ENCODE results near the gene NR6A1. TPM values are rescaled to one million over a fixed set of nuclear protein-coding genes. Genes with fewer than 3 reads are reported as not detected.

NR6A1 gene
- total and polyA plus RNA-seq, 12 donors = 0.29 to 2.0 (median 1.2) TPM

- peaks cover 0 to 25% (median 7%) of the 10 kb centered on the region in 9 donors for H3K4me1 ChIP-seq
- H3K4me3 ChIP-seq = no peak overlapping the region
- H3K27me3 ChIP-seq = no peaks in the 10 kb centered on the region
- DNase-seq (no peak), ATAC-seq (no peak)
- no peak for TF ChIP-seq CTCF (IDR thresholded peaks at IDR 0.05)
- intact Hi-C loops (cut with DNase I) = no loop called here
- H3K9me3 ChIP-seq = no peaks in the 10 kb centered on the region
- no peaks in the 10 kb centered on the region for H3K36me3 ChIP-seq
- no peak overlapping the region for H3K27ac ChIP-seq
- WGBS, 2 donors = 41 to 51% methylated on average over 3 of the region's 3 CpGs
Observed at GRCh38 chr9:124724415-124725067, 46.6 kb downstream of the NR6A1 start.

- ATAC-seq = no peak
- TF ChIP-seq CTCF (IDR thresholded peaks at IDR 0.05) = no peak
- intact Hi-C loops (cut with DNase I) = no loop called here
Observed at GRCh38 chr9:124723352-124723751, 47.8 kb downstream of the NR6A1 start.

GRCh38 chr9:124721109-124721906, 49.8 kb downstream of the NR6A1 start:
- Histone ChIP-seq H3K27ac (no peak overlapping the region), H3K36me3 (no peaks in the 10 kb centered on the region), H3K4me3 (no peak overlapping the region), H3K9me3 (no peaks in the 10 kb centered on the region), H3K27me3 (no peaks in the 10 kb centered on the region), H3K4me1 (peaks cover 0 to 25% (median 7%) of the 10 kb centered on the region in 9 donors)
- no peak for TF ChIP-seq CTCF (IDR thresholded peaks at IDR 0.05)
- no peak for DNase-seq
- ATAC-seq = peak in 1 of 8 donors; percentile 27
- WGBS, 2 donors = 64 to 69% methylated on average over 5 of the region's 5 CpGs
- intact Hi-C loops (cut with DNase I) = no loop called here

More at GRCh38 chr9:124723352-124723751, 47.8 kb downstream of the NR6A1 start:
- Histone ChIP-seq H3K4me1 (peaks cover 0 to 25% (median 7%) of the 10 kb centered on the region in 9 donors), H3K9me3 (no peaks in the 10 kb centered on the region), H3K4me3 (no peak overlapping the region), H3K27me3 (no peaks in the 10 kb centered on the region), H3K36me3 (no peaks in the 10 kb centered on the region), H3K27ac (no peak overlapping the region)
- 91 to 93% methylated on average over 2 of the region's 2 CpGs for WGBS, 2 donors
- DNase-seq = no peak

GRCh38 chr9:124720429-124721108, 50.5 kb downstream of the NR6A1 start:
- Histone ChIP-seq H3K4me1 (peaks cover 0 to 25% (median 7%) of the 10 kb centered on the region in 9 donors), H3K27ac (no peak overlapping the region), H3K9me3 (no peaks in the 10 kb centered on the region), H3K4me3 (no peak overlapping the region), H3K36me3 (no peaks in the 10 kb centered on the region), H3K27me3 (no peaks in the 10 kb centered on the region)
- intact Hi-C loops (cut with DNase I) = no loop called here
- WGBS, 2 donors = 63 to 76% methylated on average over 3 of the region's 3 CpGs
- no peak for DNase-seq
- no peak for ATAC-seq
- no peak for TF ChIP-seq CTCF (IDR thresholded peaks at IDR 0.05)

Data from heart right ventricle (tissue), 16 donors.